ENCODE results near the gene SLC40A1.

- TF ChIP-seq POLR2A (IDR thresholded peaks at IDR 0.05; ENCODE audit: low read depth, low read length) (no peak), POLR2AphosphoS5 (IDR thresholded peaks at IDR 0.05; ENCODE audit: low read depth, low read length) (no peak), TAF1 (IDR thresholded peaks at IDR 0.05; ENCODE audit: borderline replicate concordance, low read depth, low read length) (no peak)
These were observed 69.2 kb downstream of the SLC40A1 start for GRCh38 chr2:189511210-189511959.
